ENCODE results near the gene PARS2.

DNA sequence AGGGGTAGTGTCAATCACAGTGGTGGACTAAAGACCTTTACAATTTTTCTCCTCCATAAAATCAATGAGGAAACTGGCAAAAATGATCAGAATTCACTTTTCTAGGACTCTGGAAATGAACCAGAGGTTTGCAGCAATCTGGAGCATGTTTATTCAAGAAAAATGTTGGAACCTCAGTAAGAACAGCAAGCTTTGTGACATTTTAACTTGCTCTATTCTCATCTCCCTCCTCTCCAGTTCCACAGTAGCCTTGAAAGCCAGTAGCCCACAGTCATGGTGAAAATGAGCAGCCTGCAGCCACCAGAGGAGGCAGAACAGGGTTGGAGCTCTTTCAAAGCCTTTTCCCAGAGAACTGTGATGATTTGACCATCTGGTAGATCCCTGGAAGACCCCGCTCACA, 39.6 kb downstream of the PARS2 start:
- no peak for TF ChIP-seq STAT1 (IDR thresholded peaks at IDR 0.05; ENCODE audit: unreplicated experiment)
- TF ChIP-seq, protein P1, sequence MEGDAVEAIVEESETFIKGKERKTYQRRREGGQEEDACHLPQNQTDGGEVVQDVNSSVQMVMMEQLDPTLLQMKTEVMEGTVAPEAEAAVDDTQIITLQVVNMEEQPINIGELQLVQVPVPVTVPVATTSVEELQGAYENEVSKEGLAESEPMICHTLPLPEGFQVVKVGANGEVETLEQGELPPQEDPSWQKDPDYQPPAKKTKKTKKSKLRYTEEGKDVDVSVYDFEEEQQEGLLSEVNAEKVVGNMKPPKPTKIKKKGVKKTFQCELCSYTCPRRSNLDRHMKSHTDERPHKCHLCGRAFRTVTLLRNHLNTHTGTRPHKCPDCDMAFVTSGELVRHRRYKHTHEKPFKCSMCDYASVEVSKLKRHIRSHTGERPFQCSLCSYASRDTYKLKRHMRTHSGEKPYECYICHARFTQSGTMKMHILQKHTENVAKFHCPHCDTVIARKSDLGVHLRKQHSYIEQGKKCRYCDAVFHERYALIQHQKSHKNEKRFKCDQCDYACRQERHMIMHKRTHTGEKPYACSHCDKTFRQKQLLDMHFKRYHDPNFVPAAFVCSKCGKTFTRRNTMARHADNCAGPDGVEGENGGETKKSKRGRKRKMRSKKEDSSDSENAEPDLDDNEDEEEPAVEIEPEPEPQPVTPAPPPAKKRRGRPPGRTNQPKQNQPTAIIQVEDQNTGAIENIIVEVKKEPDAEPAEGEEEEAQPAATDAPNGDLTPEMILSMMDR (conservative IDR thresholded peaks at IDR 0.05; ENCODE audit: low read depth in 2 of 2): no peak
- no peak for TF ChIP-seq EZH2phosphoT487 (IDR thresholded peaks at IDR 0.05; ENCODE audit: unreplicated experiment)
- TF ChIP-seq EZH2 (IDR thresholded peaks at IDR 0.05; ENCODE audit: low read depth, unreplicated experiment): no peak
- TF ChIP-seq POLR2AphosphoS5 (IDR thresholded peaks at IDR 0.05; ENCODE audit: low read depth): no peak
- TF ChIP-seq REST (IDR thresholded peaks at IDR 0.05; ENCODE audit: unreplicated experiment): no peak

Data from GM23338 (cell line).